Activated CD4-positive, alpha-beta T cell treated with anti-CD3 and anti-CD28 coated beads, Interleukin-2, amount 10 ng/mL, durations not matched to agents 24 days and 14 days (primary cell): ENCODE data around the gene BOC. TPM values are rescaled to one million over a fixed set of nuclear protein-coding genes. Genes with fewer than 3 reads are reported as not detected.
"Not testable (repeated sequence)": the region's sequence is repeated elsewhere in the genome, so short reads cannot be mapped to it uniquely, and the experiment has no call there.

ENCODE experiments used
- DNase-seq: peaks from one replicate; pipeline ENCODE4 v3.0.0; 2022
- H3K27ac Mint-ChIP-seq: one replicate; pipeline ENCODE4 v1.8.0; 2022; ENCODE audit warnings: mild to moderate bottlenecking, mixed read lengths
- H3K27me3 Mint-ChIP-seq: one replicate; pipeline ENCODE4 v1.8.0; 2022; ENCODE audit warnings: mixed read lengths
- H3K36me3 Mint-ChIP-seq: one replicate; pipeline ENCODE4 v1.8.0; 2022; ENCODE audit warnings: low read depth, mild to moderate bottlenecking, mixed read lengths
- H3K4me1 Mint-ChIP-seq: one replicate; pipeline ENCODE4 v1.8.0; 2021; ENCODE audit warnings: mixed read lengths
- H3K4me3 Mint-ChIP-seq: one replicate; pipeline ENCODE4 v1.8.0; 2022; ENCODE audit warnings: mild to moderate bottlenecking, moderate library complexity, mixed read lengths
- H3K9me3 Mint-ChIP-seq: one replicate; pipeline ENCODE4 v1.8.0; 2021; ENCODE audit warnings: mixed read lengths
- intact Hi-C: fragments of 100-400 bp; cut with micrococcal nuclease; formaldehyde crosslinking; loops from one replicate; pipeline ENCODE4 v1.15.1; 2023
- total RNA-seq: library from RNA; stranded (reverse); gene quantifications from 2 replicates; pipeline ENCODE4 v1.2.3, GENCODE V29; 2022

BOC gene
- total RNA-seq = 1.4 and 1.9 TPM in 2 replicates

DNA sequence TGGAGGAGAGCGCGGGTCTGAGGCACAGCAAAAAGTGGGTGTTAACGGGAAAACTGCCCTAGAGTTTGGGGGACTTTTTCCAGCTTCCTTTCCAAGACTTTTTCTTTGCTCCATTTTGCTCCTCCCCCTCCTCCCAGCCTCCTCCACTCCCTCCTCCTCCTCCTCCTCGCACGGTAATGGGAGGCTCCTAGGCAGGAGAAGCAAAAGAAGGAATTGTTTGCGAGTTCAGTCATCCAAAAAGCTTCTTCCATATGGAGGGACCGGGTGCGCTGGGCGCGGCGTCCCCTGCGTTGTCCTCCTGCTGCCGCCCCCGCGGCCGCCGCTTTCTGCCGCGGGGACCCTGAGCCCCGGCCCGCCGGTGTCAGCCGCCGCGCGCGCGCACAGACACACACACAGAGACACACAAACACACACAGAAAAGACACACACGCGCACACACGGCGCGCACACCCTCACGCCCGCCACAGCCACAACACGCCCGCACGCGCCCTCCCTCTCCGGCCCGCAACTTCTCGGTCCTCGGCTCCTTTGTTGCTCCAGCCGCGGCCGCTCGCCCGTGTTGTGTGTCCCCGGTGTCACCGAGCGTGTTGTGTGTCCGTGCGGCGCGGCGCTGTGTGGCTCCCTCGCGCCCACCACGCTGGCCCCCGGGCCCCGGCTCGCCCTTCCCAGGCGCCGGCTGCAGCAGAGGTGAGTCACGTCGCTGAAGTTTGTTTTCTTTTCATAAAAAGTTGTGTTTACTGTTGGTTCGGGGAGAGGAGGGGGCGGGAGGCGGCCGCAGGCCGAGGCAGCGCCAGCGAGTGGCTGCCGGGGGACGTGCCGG lies at the start of gene BOC:
Gene BOC, plus strand, starts transcription at position 228 of the 820 bp plus-strand sequence. CDS start 38,246 bp downstream, outside the sequence.
- peak within 1 kb of the TSS; percentile 77 for H3K4me3 Mint-ChIP-seq
- peaks cover 9% of the 10 kb centered on the region for H3K4me1 Mint-ChIP-seq
- H3K27ac Mint-ChIP-seq = peak within 1 kb of the TSS; percentile 2
- H3K36me3 Mint-ChIP-seq = peaks cover 3% of the 10 kb centered on the region
- peaks cover 84% of the 10 kb centered on the region for H3K27me3 Mint-ChIP-seq
- intact Hi-C loops = loop anchor here (10.0 kb wide), 1 partner anchor 157 kb away; no protein-coding TSS in a partner anchor
- no peak for DNase-seq
- H3K9me3 Mint-ChIP-seq = no peaks in the 10 kb centered on the region

- intact Hi-C loops = no loop called here
- H3K4me1 Mint-ChIP-seq = no peaks in the 10 kb centered on the region
- H3K4me3 Mint-ChIP-seq = no peak overlapping the region
- no peak overlapping the region for H3K27ac Mint-ChIP-seq
- no peaks in the 10 kb centered on the region for H3K36me3 Mint-ChIP-seq
- no peaks in the 10 kb centered on the region for H3K9me3 Mint-ChIP-seq
- H3K27me3 Mint-ChIP-seq = peaks cover 6% of the 10 kb centered on the region
- DNase-seq = no peak
Observed at GRCh38 chr3:113161661-113162060, 49.7 kb upstream of the BOC start.

DNA sequence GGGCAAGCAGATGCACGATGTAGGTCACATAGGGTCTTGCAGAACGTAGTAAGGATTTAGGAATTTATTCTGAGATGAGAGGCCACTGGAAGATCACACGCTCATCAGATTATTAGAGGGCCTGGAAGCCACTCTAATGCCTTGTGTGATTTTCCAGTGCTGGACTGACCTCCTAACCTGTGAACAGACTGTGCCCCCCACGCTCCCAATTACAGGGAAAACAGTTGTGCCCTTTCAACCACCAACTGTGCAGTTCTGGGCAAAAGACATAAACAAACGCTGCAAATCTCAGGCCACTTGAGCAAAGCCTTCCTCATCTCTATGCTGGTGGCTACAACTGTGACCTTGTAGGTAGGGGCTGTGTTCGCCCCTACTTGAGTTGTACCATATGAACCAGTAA lies 48.2 kb upstream of the BOC start:
- H3K4me1 Mint-ChIP-seq = no peaks in the 10 kb centered on the region

GRCh38 chr3:113165841-113166240 lies 45.5 kb upstream of the BOC start:
- no peaks in the 10 kb centered on the region for H3K36me3 Mint-ChIP-seq

More for the DNA sequence above, 48.2 kb upstream of the BOC start:
- Mint-ChIP-seq H3K27me3 (peaks cover 6% of the 10 kb centered on the region), H3K36me3 (no peaks in the 10 kb centered on the region), H3K9me3 (no peaks in the 10 kb centered on the region), H3K27ac (no peak overlapping the region), H3K4me3 (no peak overlapping the region)
- intact Hi-C loops = no loop called here
- DNase-seq = no peak

DNA sequence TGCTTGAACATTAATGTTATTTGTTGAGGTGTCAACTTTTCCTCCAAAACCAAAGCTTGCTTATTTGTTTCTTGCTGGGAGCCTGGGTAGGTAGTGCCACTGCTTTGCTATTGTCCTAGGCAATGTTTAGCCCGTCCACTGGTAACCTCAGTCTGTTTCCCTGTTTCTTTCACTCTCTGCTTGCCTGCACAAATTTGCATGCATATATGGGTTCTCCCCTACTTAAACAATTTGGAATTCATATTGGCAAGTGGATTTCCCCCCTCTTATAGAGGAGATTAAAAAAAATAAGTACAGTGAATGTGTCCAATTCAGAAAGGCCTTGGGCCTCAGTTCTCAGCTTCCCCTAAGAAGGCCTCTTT lies 45.0 kb upstream of the BOC start:
- intact Hi-C loops = no loop called here

More at GRCh38 chr3:113165841-113166240, 45.5 kb upstream of the BOC start:
- intact Hi-C loops = no loop called here
- Mint-ChIP-seq H3K9me3 (no peaks in the 10 kb centered on the region), H3K4me1 (no peaks in the 10 kb centered on the region), H3K27ac (no peak overlapping the region), H3K4me3 (no peak overlapping the region), H3K27me3 (peaks cover 6% of the 10 kb centered on the region)
- no peak for DNase-seq

DNA sequence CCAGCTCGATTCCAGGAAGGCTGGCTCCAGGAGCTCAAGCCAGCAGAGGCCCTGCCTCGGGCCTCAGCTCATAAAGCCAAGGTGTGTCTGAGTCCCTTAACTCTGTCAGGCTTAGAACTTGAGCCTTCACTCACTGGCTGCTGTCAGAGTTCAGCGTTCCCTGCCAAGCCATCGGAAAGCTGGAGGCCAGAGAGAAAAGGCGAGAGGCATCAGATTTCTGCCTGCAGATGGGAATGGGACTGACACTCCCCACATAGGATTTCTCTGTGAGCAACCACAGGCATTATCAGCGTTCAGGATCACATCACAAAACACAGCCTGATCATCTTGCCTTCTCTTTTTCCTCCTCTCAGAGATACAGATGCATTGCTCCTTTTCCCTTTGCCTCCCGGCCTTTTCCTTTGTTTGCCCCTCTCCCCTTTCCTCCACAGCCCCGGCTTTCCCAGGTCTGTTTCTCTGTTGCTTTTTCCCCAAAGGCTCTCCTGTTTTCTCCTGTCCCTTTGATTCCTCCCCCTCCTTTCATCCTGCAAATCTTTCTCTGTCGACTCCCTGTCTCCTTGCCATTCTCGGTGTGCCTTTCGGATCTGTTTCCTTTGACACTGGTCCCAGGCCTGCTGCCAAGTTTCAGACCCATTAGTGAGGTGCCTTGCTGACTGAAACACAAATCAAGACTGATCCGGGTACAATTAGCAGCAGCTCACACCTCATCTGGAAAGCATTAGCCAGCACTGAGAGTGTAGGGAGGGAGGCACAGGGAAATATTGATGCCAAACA lies 44.5 kb upstream of the BOC start:
- Mint-ChIP-seq H3K36me3 (no peaks in the 10 kb centered on the region), H3K9me3 (no peaks in the 10 kb centered on the region), H3K4me3 (no peak overlapping the region), H3K4me1 (no peaks in the 10 kb centered on the region), H3K27ac (no peak overlapping the region), H3K27me3 (peaks cover 6% of the 10 kb centered on the region)
- intact Hi-C loops = no loop called here
- no peak for DNase-seq

More for the DNA sequence above, 45.0 kb upstream of the BOC start:
- Mint-ChIP-seq H3K27me3 (peaks cover 6% of the 10 kb centered on the region), H3K27ac (no peak overlapping the region), H3K9me3 (no peaks in the 10 kb centered on the region), H3K36me3 (no peaks in the 10 kb centered on the region), H3K4me1 (no peaks in the 10 kb centered on the region), H3K4me3 (no peak overlapping the region)
- no peak for DNase-seq

DNA sequence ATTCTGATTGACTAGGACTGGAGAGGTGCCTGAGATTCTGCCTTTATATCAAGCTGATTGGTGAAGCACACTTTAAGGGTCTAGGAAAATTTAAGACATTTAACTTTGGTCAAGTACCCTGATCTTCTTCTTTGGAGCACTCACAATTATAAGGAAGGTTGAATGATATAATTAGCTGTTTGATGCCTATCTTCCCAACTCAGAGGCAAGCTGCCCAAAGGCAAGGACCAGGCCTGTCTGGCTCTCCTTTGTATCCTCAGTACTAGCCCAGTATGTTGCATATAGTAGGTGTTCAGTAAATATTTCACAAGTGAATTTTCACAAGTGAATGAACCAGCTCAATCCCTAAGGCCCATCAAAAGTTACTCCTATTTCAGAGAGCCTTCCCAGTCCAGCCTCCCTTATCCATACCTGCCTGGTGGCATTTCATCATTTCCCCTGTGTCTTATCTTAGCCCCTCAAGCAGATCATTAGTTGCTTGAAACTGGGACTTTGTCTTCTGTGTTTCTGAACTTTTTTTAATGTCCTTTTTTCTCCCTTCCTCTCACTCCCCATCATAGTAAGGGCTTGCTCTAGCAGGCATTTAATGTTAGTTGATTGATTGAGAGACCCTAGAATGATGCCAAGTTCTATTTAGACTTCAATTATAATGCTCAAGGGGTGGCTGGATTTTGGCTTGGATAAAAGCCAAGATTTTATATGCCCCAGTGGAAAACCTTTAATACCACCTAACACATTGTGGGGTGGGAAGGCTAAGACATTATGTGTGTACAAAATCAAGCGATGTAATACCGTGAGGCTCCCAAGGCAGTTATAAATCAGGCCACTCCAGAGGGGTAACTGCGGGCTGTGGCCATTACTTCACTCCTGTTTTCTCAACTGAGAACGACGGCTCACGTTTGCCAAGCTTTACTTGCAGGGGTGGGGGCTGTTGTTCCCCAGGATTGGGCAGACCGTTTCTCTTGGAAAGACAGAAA lies 43.2 kb upstream of the BOC start:
- no peak overlapping the region for H3K4me3 Mint-ChIP-seq
- no peaks in the 10 kb centered on the region for H3K36me3 Mint-ChIP-seq
- no peak overlapping the region for H3K27ac Mint-ChIP-seq
- no peaks in the 10 kb centered on the region for H3K4me1 Mint-ChIP-seq
- H3K27me3 Mint-ChIP-seq = peaks cover 8% of the 10 kb centered on the region
- DNase-seq = no peak
- no peaks in the 10 kb centered on the region for H3K9me3 Mint-ChIP-seq
- intact Hi-C loops = no loop called here

DNA sequence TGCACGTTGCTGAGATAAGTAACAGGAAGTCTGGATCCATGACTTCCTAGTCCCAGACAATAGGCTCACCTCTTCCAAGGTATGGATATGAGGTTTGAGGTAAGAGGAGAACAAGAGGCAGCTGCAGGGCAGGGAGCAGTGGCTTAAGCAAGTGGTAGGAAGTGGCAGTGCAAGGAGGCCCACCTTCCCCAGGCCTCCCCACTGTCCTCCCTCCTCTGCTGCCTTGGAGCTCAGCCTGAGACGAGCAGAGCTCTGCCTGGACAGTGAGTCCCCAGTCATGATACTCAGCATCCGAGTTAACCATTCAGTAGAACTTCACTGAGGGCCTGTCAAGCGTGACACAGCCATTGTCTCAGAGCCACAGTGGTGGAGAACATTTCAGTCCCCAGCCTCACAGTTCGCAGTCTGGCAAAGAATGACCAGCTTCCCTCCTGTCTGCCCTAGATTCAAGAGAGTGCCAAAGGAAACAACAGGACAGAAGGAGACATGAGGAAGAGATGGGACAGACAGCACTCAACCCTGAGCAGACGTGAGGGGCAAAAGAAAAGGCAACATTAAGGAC lies 41.4 kb upstream of the BOC start:
- intact Hi-C loops = no loop called here
- Mint-ChIP-seq H3K9me3 (no peaks in the 10 kb centered on the region), H3K4me1 (no peaks in the 10 kb centered on the region)

DNA sequence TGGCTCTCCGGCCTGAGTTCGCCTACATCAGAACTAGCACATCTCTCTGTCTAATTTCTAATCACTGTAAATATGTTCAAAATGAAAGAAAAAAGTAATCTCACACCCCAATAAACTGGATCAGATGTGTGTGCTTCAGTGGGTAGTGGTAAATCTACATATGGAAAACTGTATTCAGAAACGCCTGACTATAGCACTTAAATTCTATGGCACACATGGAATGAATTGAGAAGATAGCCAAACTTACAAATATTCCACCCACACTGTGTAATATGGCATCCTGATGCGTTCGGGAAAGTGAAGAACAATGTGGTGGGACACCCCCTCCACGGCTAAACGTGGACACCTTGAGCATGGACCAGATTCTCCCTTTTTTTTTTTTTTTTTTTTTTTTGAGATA lies 40.6 kb upstream of the BOC start:
- Mint-ChIP-seq H3K36me3 (no peaks in the 10 kb centered on the region), H3K27me3 (peaks cover 5% of the 10 kb centered on the region), H3K27ac (no peak overlapping the region), H3K4me1 (no peaks in the 10 kb centered on the region), H3K4me3 (no peak overlapping the region), H3K9me3 (no peaks in the 10 kb centered on the region)
- no peak for DNase-seq
- intact Hi-C loops = no loop called here

More for the DNA sequence above, 41.4 kb upstream of the BOC start:
- Mint-ChIP-seq H3K36me3 (no peaks in the 10 kb centered on the region), H3K27me3 (peaks cover 6% of the 10 kb centered on the region), H3K4me3 (no peak overlapping the region), H3K27ac (no peak overlapping the region)
- DNase-seq = no peak

DNA sequence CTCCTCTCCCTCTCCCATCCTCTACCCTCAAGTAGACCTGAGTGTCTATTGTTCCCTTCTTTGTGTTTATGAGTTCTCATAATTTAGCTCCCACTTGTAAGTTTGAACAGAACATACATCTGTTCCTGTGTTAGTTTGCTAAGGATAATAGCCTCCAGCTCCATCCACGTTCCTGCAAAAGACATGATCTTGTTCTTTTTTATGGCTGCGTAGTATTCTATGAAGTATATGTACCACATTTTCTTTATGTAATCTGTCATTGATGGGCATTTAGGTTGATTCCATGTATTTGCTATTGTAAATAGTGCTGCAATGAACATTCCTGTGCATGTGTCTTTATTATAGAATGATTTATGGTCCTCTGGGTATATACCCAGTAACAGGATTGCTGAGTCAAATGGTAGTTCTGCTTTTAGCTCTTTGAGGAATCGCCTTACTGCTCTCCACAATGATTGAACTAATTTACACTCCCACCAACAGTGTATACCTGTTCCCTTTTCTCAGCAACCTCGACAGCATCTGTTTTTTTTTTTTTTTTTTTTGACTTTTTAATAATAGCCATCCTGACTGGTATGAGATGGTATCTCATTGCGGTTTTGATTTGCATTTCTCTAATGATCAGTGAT lies 39.6 kb upstream of the BOC start:
- H3K36me3 Mint-ChIP-seq, H3K4me3 Mint-ChIP-seq, H3K9me3 Mint-ChIP-seq, DNase-seq, H3K4me1 Mint-ChIP-seq, H3K27me3 Mint-ChIP-seq, H3K27ac Mint-ChIP-seq, intact Hi-C loops: not testable (repeated sequence)

DNA sequence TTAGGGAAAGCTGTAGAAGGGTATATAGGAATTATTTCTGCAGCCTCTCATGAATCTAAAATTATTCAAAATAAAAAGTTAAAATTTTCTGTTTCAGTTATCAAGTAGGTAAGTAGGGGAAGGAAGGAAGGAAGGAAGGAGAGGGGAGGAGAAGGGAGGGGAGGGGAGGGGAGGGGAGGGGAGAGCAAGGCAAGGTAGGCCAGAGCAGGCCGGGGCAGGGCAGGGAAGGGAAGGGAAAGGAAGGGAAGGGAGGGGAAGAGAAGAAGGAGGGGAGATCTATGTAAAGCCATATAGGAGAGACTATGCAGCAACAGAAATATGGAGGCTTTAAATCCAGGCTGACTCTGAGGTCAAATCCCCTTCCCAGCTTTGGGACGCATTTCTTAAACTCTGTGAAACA lies 38.3 kb upstream of the BOC start:
- Mint-ChIP-seq H3K36me3 (no peaks in the 10 kb centered on the region), H3K27me3 (peaks cover 5% of the 10 kb centered on the region), H3K9me3 (no peaks in the 10 kb centered on the region), H3K4me3 (no peak overlapping the region), H3K4me1 (no peaks in the 10 kb centered on the region), H3K27ac (no peak overlapping the region)
- intact Hi-C loops = no loop called here
- DNase-seq = no peak

- Mint-ChIP-seq H3K4me1 (no peaks in the 10 kb centered on the region), H3K4me3 (no peak overlapping the region), H3K27me3 (peaks cover 5% of the 10 kb centered on the region), H3K27ac (no peak overlapping the region), H3K9me3 (no peaks in the 10 kb centered on the region), H3K36me3 (no peaks in the 10 kb centered on the region)
- intact Hi-C loops = no loop called here
- DNase-seq = no peak
Observed at GRCh38 chr3:113174304-113174703, 37.1 kb upstream of the BOC start.
